Panc1 (cell line): ENCODE measurements around the gene CD93. TPM values are rescaled to one million over a fixed set of nuclear protein-coding genes. Genes with fewer than 3 reads are reported as not detected.

ENCODE experiments used
- ATAC-seq: fragments of 200-7000 bp; cut with Tn5 transposase; 2 replicates; pipeline ENCODE4 v1.9.1; 2020; ENCODE audit warnings: mild to moderate bottlenecking, moderate library complexity
- BruUV-seq: library from RNA; stranded (reverse); fragments of 400-500 nt; replicated peaks from 2 replicates; lab custom pipeline; 2021; lab: Mats Ljungman, UMichigan
- CTCF ChIA-PET: fragments of 300-600 bp; sonication (Branson Sonifier 250); formaldehyde crosslinking; loops from one replicate; lab custom pipeline; 2022; ENCODE audit warnings: antibody characterized with exemption; lab: Charles Lee
- POLR2A ChIA-PET: fragments of 300-600 bp; sonication (Branson Sonifier 250); formaldehyde crosslinking; loops from one replicate; lab custom pipeline; 2022; ENCODE audit warnings: antibody characterized with exemption; lab: Charles Lee
- DNase-seq: peaks from one replicate; pipeline ENCODE4 v3.0.0-alpha.2; 2010; ENCODE audit warnings: low read depth, low spot score
- H3K27ac ChIP-seq: 2 replicates; pipeline ENCODE4 v1.5.1; 2011; ENCODE audit warnings: mild to moderate bottlenecking, low read length, inconsistent platforms
- H3K27me3 ChIP-seq: fragments of 200-500 bp; sonication (Bioruptor generic); 2 replicates; pipeline ENCODE4 v1.6.0; 2014; ENCODE audit warnings: low read length, inconsistent platforms; ENCODE audit not compliant: control insufficient read depth, insufficient read depth
- H3K36me3 ChIP-seq: fragments of 200-500 bp; sonication (Bioruptor generic); 2 replicates; pipeline ENCODE4 v1.5.1; 2014; ENCODE audit warnings: inconsistent platforms, mild to moderate bottlenecking, low read length, moderate library complexity; ENCODE audit not compliant: control insufficient read depth, insufficient read depth
- H3K4me1 ChIP-seq: 2 replicates; pipeline ENCODE4 v1.5.1; 2011; ENCODE audit warnings: inconsistent platforms, mild to moderate bottlenecking, low read length, moderate library complexity; ENCODE audit not compliant: control insufficient read depth, insufficient read depth
- H3K4me3 ChIP-seq, 2 experiments: 2 replicates each; pipeline ENCODE4 v1.5.1; 2011 to 2012; ENCODE audit warnings: low read depth in 2 of 2, low read length in 2 of 2, mild to moderate bottlenecking in 2 of 2, inconsistent platforms in 1 of 2, moderate library complexity in 1 of 2
- H3K9me3 ChIP-seq: fragments of 200-500 bp; sonication (Bioruptor generic); 2 replicates; pipeline ENCODE4 v1.5.1; 2014; ENCODE audit warnings: low read depth, mild to moderate bottlenecking, inconsistent platforms, low read length, moderate library complexity; ENCODE audit not compliant: control insufficient read depth, insufficient read depth
- POLR2AphosphoS5 ChIP-seq: IDR thresholded peaks from 2 replicates; pipeline ENCODE4 v1.6.1; 2012; ENCODE audit warnings: mild to moderate bottlenecking, low read depth, low read length, moderate library complexity
- SIN3A ChIP-seq: IDR thresholded peaks from 2 replicates; pipeline ENCODE4 v1.6.1; 2012; ENCODE audit warnings: low read depth, mild to moderate bottlenecking, low read length, moderate library complexity, borderline replicate concordance; ENCODE audit not compliant: insufficient read depth
- TCF7L2 ChIP-seq: IDR thresholded peaks from 2 replicates; pipeline ENCODE4 v1.6.1; 2011; ENCODE audit warnings: mild to moderate bottlenecking, low read depth, low read length, inconsistent platforms
- in situ Hi-C: cut with HindIII; loops from 2 replicates; pipeline ENCODE4 v1.10.0; 2016; ENCODE audit warnings: low sequenced_read_pairs, low pct_unique_long_range_greater_than_20kb
- intact Hi-C: fragments of 100-400 bp; cut with micrococcal nuclease; formaldehyde crosslinking; loops from one replicate; pipeline ENCODE4 v1.10.0; 2022; ENCODE audit not compliant: unreplicated experiment
- total RNA-seq: library from RNA; stranded (reverse); gene quantifications from one replicate; pipeline ENCODE4 v1.2.1, GENCODE V29; 2021; ENCODE audit not compliant: unreplicated experiment
- TF ChIP-seq, protein P1 (sequence below), 2 experiments: IDR thresholded peaks; 2 replicates each; pipeline ENCODE4 v1.6.1; 2011 to 2012; ENCODE audit warnings: low read depth in 2 of 2, control low read depth in 1 of 2, low read length in 1 of 2, mild to moderate bottlenecking in 1 of 2, moderate library complexity in 1 of 2; ENCODE audit not compliant: insufficient read depth in 1 of 2
- TF ChIP-seq, protein P2 (sequence below): fragments of 450-650 bp; IDR thresholded peaks from 2 replicates; pipeline ENCODE4 v1.5.1; 2017; ENCODE audit warnings: mild to moderate bottlenecking

CD93 gene
- total RNA-seq, 1 experiment from 2014 or later: 0.10 TPM

DNA sequence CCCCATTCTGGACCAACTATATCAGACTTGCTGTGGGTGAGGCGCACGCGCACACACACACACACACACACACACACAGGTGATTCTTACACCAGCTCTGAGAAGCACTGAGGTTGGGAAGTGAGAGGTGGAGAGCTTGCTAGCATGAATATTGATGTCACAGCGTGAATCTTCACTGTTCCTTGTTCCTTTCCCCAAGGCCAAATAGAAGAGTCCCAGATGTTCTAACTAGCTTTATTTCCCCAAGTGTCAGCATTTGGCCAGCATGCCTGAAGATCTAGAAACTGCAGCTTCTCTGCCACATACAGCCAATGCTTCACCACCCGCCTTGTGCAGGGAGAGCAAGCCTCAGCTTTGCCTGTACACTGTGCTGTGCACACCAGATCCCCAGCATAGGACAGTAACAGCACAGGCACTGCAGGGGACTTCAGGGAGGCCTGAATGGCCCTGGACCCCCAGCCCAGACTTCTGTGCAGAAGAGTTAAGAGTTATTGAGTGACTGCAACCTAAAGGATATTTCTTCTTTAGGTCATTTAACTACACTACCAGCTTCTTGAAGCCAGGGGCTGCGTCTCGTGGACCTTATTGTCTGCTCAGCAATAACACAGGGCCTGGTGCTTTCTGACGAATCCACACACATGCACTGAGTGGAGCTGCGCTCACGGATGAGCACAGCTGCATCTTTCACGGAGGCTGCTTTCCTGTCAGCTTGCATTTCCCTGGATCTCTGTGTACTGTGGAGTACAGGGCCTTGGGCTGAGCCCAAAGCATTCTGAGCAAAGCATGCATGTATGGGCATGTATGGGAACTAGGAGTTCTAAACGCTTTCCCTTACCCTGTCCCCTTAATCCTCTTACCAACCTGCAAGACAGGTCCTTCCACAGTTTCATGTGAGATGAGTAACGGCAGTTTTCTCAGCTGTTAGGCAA, 13.9 kb upstream of the CD93 start:
- ChIA-PET CTCF (no interaction called here), POLR2A (no interaction called here)
- no TSS peak for BruUV-seq
- Histone ChIP-seq H3K4me3 (no peak overlapping the region), H3K4me1 (no peaks in the 10 kb centered on the region), H3K27me3 (no peaks in the 10 kb centered on the region; the same call in 1 of the 2 replicates), H3K36me3 (no peaks in the 10 kb centered on the region), H3K27ac (no peak overlapping the region), H3K9me3 (no peaks in the 10 kb centered on the region)
- intact Hi-C loops (no loop called here), in situ Hi-C loops (no loop called here)
- no peak for DNase-seq
- TF ChIP-seq, protein P1, sequence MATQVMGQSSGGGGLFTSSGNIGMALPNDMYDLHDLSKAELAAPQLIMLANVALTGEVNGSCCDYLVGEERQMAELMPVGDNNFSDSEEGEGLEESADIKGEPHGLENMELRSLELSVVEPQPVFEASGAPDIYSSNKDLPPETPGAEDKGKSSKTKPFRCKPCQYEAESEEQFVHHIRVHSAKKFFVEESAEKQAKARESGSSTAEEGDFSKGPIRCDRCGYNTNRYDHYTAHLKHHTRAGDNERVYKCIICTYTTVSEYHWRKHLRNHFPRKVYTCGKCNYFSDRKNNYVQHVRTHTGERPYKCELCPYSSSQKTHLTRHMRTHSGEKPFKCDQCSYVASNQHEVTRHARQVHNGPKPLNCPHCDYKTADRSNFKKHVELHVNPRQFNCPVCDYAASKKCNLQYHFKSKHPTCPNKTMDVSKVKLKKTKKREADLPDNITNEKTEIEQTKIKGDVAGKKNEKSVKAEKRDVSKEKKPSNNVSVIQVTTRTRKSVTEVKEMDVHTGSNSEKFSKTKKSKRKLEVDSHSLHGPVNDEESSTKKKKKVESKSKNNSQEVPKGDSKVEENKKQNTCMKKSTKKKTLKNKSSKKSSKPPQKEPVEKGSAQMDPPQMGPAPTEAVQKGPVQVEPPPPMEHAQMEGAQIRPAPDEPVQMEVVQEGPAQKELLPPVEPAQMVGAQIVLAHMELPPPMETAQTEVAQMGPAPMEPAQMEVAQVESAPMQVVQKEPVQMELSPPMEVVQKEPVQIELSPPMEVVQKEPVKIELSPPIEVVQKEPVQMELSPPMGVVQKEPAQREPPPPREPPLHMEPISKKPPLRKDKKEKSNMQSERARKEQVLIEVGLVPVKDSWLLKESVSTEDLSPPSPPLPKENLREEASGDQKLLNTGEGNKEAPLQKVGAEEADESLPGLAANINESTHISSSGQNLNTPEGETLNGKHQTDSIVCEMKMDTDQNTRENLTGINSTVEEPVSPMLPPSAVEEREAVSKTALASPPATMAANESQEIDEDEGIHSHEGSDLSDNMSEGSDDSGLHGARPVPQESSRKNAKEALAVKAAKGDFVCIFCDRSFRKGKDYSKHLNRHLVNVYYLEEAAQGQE (IDR thresholded peaks at IDR 0.05; ENCODE audit: insufficient read depth in 1 of 2, low read depth in 2 of 2, low read length in 1 of 2): no peak
- TF ChIP-seq POLR2AphosphoS5: no peak
- TF ChIP-seq, protein P2, sequence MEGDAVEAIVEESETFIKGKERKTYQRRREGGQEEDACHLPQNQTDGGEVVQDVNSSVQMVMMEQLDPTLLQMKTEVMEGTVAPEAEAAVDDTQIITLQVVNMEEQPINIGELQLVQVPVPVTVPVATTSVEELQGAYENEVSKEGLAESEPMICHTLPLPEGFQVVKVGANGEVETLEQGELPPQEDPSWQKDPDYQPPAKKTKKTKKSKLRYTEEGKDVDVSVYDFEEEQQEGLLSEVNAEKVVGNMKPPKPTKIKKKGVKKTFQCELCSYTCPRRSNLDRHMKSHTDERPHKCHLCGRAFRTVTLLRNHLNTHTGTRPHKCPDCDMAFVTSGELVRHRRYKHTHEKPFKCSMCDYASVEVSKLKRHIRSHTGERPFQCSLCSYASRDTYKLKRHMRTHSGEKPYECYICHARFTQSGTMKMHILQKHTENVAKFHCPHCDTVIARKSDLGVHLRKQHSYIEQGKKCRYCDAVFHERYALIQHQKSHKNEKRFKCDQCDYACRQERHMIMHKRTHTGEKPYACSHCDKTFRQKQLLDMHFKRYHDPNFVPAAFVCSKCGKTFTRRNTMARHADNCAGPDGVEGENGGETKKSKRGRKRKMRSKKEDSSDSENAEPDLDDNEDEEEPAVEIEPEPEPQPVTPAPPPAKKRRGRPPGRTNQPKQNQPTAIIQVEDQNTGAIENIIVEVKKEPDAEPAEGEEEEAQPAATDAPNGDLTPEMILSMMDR: no peak
- no peak for TF ChIP-seq TCF7L2
- no peak for TF ChIP-seq SIN3A
- no peak for ATAC-seq

DNA sequence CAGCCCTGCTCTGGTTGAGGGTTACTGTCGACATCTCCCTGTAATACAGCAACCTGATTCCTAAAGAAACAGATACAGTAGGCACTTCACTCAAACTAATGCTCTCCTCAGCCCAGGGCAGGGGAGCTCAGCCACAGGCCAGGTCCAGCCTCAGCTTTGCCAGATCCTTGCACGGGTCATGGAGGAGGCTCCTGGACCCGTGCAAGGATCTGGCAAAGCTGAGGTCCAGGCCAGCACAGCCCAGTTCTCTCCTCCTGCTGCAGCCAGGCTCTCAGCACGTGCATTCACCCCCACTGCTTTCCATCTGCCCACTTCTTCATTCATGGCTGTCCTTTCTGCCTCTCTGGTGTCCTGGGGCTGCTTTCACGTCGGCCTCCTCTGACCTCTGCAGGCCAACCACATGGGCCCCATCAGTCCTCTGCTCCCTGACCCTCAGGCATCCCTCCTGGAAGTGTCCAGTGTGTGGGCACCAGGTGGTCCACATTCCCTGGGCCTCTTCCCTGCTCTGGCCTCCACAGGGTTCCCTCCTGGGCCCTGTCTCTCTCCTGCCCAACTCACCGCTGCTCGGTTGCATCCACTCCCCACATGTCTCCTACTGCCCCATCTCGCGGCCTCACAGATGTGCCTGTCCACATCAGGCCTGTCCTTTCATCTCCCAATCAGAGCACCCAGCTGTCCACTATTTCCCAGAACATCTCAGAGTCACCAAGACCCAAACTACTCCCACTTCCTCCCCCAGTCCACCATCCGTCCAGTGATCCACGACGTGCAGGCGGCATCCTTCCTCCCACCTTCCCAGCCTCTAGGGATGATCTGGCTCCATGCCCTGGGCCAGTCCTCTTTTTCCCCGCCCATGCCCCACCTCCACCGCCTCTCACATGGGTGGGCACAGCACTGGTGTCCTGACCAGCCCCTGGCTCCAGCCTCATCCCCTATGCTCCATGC, 11.8 kb upstream of the CD93 start:
- H3K4me1 ChIP-seq: no peaks in the 10 kb centered on the region
- BruUV-seq: no TSS peak

More for the DNA sequence above, 11.8 kb upstream of the CD93 start:
- Histone ChIP-seq H3K4me3 (no peak overlapping the region), H3K27ac (no peak overlapping the region), H3K27me3 (peaks cover 2% of the 10 kb centered on the region), H3K9me3 (no peaks in the 10 kb centered on the region), H3K36me3 (no peaks in the 10 kb centered on the region)
- intact Hi-C loops (no loop called here), in situ Hi-C loops (no loop called here)
- no peak for ATAC-seq
- POLR2A ChIA-PET: no interaction called here
- TF ChIP-seq, protein P2: no peak
- TF ChIP-seq SIN3A (no peak), POLR2AphosphoS5 (no peak), TCF7L2 (no peak)
- TF ChIP-seq, protein P1 (IDR thresholded peaks at IDR 0.05; ENCODE audit: insufficient read depth in 1 of 2, low read depth in 2 of 2, low read length in 1 of 2): no peak
- DNase-seq: no peak
- CTCF ChIA-PET: no interaction called here
